Measurements from ENCODE around the gene ADK.

Gene ADK

DNA sequence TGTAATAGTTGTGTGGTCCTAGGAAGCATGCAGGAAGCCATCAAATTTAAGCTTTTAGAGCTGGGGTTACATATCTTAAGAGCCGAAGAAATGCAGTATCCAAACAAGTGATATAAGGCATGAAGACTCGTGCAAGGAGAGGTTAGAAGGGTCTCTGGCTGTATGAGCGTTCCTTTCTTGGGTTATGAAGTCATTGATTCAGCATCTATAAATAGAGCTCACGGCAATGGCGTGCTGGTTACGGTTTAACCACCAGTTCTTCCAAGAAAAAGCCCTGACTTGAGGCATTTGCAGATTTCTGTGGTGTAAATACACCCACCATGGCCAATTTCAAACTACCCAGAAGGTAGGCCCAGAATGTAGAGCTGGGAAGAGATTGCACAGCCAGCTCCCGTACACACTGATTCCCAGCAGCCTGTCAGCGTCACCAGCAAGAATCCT lies 603.4 kb downstream of the ADK start:
- no peak for DNase-seq

DNA sequence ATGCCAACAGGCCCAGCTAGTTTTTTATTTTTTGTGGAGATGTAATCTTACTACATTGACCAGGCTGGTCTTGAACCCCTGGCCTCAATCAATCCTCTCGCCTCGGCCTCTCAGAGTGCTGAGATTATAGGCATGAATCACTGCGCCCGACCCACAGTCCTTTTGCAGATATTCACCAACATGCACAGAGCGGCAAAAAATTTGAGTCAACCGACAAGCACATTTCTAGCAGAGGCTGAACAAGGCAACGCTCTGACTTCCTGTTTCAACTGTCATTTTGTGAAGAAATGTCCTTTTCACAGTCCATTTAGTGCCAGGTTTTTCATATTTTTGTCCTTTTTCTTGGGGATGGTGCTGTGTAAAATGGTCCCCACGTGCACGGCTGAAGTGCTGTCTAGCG lies 604.3 kb downstream of the ADK start:
- DNase-seq = no peak

Data from NCI-H1694 (cell line).